Subcutaneous adipose tissue (tissue), 4 donors: ENCODE results near the gene HAUS7. TPM values are rescaled to one million over a fixed set of nuclear protein-coding genes. Genes with fewer than 3 reads are reported as not detected.

Source experiments
- total RNA-seq, 4 donors: library from RNA; depleted of rRNA; stranded (reverse); fragments of >200 nt; gene quantifications; one replicate each; pipeline ENCODE4 v1.1.0, GENCODE V29; 2016
- TF ChIP-seq, protein P1 (sequence below): fragments of 450-650 bp; IDR thresholded peaks from one replicate; pipeline ENCODE4 v1.5.1; 2016; ENCODE audit warnings: low read depth, mild to moderate bottlenecking, control low read depth, antibody characterized with exemption, moderate library complexity

HAUS7 gene
- total RNA-seq, 4 donors from 2014 or later, result 14.2 to 29.4 (median 16.3) TPM

DNA sequence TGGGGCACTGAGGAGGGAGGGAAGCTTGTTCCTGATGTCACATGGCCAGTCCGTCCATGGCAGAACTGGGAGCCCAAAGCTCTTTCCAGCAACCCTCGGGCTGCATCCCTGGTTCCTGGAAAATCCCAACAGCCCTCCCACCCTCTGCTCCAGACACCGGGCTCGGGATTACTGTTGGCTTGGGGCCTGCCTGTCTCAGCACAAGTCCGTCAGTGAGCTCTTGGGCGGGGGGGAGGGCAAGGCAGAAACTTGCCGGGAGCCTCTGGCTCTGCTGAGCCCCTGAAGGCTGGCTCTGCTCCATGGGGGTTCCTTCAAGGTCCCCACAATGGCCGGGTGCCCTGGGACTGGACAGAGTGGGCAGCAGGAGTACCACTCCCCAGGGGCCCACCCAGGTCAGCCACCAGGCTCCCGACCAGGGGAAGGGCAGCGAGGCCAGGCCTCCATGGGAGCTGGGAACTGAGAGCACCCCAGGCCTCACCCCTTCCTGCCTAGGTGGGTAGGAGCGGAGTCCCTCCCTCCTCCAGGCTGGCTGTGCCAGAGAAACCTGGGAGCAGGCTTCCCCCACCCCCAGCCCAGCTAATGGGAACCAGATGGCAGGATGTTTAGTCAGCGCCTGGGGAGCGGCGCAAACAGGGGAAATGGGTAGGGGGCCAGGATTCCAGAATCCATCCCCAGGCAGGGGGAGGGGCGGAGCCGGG is 6.4 kb upstream of the HAUS7 start:
- TF ChIP-seq, protein P1, sequence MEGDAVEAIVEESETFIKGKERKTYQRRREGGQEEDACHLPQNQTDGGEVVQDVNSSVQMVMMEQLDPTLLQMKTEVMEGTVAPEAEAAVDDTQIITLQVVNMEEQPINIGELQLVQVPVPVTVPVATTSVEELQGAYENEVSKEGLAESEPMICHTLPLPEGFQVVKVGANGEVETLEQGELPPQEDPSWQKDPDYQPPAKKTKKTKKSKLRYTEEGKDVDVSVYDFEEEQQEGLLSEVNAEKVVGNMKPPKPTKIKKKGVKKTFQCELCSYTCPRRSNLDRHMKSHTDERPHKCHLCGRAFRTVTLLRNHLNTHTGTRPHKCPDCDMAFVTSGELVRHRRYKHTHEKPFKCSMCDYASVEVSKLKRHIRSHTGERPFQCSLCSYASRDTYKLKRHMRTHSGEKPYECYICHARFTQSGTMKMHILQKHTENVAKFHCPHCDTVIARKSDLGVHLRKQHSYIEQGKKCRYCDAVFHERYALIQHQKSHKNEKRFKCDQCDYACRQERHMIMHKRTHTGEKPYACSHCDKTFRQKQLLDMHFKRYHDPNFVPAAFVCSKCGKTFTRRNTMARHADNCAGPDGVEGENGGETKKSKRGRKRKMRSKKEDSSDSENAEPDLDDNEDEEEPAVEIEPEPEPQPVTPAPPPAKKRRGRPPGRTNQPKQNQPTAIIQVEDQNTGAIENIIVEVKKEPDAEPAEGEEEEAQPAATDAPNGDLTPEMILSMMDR, result no peak

GRCh38 chrX:153475751-153476281 is 5.4 kb upstream of the HAUS7 start:
- TF ChIP-seq, protein P1, result no peak

DNA sequence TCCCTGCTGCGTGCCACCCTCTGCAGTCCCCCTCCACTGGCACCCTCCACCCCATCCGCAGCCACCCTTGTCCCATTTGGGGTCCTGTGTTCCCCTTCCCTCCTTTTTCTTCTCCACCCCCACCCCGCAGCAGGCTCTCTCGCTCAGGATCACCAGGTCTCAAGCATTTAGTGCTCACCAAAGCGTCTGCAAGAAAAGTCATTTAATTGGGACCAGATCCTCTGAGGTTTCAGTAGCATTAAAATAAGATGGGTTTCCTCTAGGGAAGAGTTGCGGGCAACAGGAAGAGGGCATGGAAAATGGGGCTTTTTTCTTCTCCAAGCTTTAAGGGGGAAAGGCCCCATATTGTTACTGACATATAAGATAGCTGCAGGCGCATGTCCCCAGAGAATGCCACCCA is 4.9 kb upstream of the HAUS7 start:
- TF ChIP-seq, protein P1, result no peak

- TF ChIP-seq, protein P1, result no peak
Measured at GRCh38 chrX:153474718-153475117, 4.3 kb upstream of the HAUS7 start.

DNA sequence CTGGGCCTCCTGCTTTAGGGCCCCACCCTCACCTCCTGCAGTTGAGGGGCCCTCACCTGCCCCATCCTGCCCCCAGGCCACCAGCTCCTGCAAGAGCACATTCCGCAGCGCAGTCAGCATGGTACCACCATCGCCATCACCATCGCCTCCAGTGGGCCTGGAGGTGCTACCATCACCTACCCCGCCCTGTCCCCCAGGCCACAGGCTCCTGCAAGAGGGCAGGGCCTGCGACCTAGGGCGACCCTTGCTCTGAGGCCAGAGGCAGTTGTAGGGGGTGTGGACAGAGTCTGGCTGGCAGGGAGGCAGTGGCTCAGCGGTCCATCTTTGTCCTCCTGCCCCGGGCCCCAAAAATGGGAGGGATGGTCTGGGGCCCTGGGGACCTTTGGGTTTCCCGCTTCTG is 3.9 kb upstream of the HAUS7 start:
- TF ChIP-seq, protein P1, result no peak

GRCh38 chrX:153473126-153473525 is 2.8 kb upstream of the HAUS7 start:
- TF ChIP-seq, protein P1, result no peak

DNA sequence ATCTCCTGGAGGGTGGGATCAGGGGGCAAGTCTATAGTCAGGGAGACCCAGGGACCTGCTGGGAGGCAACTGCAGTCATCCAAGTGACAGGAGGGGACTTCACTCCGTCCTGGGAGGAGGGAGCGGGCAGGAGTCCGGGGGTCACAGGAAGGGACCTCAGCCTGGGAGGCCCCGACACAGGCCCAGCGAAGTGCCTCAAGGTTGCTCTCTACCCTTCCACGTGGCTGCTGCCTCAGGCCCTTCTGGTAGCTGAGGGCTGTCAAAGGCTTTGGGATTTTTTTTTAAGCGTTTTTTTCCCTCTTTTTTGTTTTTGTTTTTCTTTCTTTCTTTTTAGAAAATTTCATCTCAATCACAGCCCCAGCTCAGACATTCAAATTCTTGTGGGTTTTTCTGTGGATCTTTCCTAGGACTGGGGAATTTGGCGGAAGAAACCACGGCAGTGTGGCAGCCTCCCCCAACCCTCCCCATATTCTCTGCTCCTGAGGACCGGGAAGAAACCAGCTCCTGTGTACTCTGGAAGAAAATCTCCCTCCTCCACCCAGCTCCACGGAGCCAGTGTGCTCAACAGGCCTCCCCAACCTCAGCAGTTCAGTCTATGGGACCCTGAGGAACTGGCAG is 1.4 kb upstream of the HAUS7 start:
- TF ChIP-seq, protein P1, result no peak
